Measurements from ENCODE around the gene APOL5. TPM values are rescaled to one million over a fixed set of nuclear protein-coding genes. Genes with fewer than 3 reads are reported as not detected.

APOL5 gene
- polyA plus RNA-seq, 1 of the 3 experiments (the other 2 are of a cell fraction), result not detected

- CTCF ChIA-PET, result no interaction called here
- Histone ChIP-seq H3K9ac (no peak overlapping the region), H3K9me2 (no peaks in the 10 kb centered on the region), H3K4me2 (no peak overlapping the region; the same call in 1 of the 2 replicates), H3K4me3 (ENCODE audit: low read depth in 2 of 2, low read length in 1 of 2) (no peak overlapping the region), H3F3A (replicated peaks; ENCODE audit: insufficient read depth) (peaks cover 17% of the 10 kb centered on the region), H3K4me1 (ENCODE audit: control insufficient read depth in 1 of 2, insufficient read depth in 2 of 2, low read depth in 1 of 2, low read length in 1 of 2) (no peaks in the 10 kb centered on the region), H3K36me3 (replicated peaks in 1 of 2; ENCODE audit: control insufficient read depth in 1 of 2, insufficient read depth in 2 of 2, low read length in 1 of 2) (no peaks in the 10 kb centered on the region), H3K9me3 (no peaks in the 10 kb centered on the region), H3K79me2 (ENCODE audit: insufficient read depth) (no peaks in the 10 kb centered on the region), H3K27me3 (ENCODE audit: insufficient read depth) (no peaks in the 10 kb centered on the region), H2AFZ (ENCODE audit: low read depth) (no peak overlapping the region), H3K27ac (ENCODE audit: low read depth in 2 of 2, low read length in 1 of 2) (peak overlapping the region in 1 of 2 experiments; percentile 33; a peak in 2 of 4 replicates), H4K20me1 (ENCODE audit: insufficient read depth) (no peaks in the 10 kb centered on the region)
- WGBS (ENCODE audit: low lambda C conversion rate), result 60% methylated on average over 3 of the region's 3 CpGs
- POLR2A ChIA-PET, result no interaction called here
- DNase-seq, result no peak
- no peak for TF ChIP-seq SIN3A (IDR thresholded peaks at IDR 0.05; ENCODE audit: borderline replicate concordance, low read depth, low read length)
- no peak for TF ChIP-seq RXRA (IDR thresholded peaks at IDR 0.05; ENCODE audit: borderline replicate concordance, low read depth)
- TF ChIP-seq JUND (IDR thresholded peaks at IDR 0.05), result peak; percentile 63
- TF ChIP-seq SMC3 (IDR thresholded peaks at IDR 0.05; ENCODE audit: low read depth, low read length), result no peak
- no peak for TF ChIP-seq GATA2 (CRISPR knock-in tag; IDR thresholded peaks at IDR 0.05)
- TF ChIP-seq, protein P1, sequence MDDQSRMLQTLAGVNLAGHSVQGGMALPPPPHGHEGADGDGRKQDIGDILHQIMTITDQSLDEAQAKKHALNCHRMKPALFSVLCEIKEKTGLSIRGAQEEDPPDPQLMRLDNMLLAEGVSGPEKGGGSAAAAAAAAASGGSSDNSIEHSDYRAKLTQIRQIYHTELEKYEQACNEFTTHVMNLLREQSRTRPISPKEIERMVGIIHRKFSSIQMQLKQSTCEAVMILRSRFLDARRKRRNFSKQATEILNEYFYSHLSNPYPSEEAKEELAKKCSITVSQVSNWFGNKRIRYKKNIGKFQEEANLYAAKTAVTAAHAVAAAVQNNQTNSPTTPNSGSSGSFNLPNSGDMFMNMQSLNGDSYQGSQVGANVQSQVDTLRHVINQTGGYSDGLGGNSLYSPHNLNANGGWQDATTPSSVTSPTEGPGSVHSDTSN (IDR thresholded peaks at IDR 0.05), result peak; percentile 58
- no peak for TF ChIP-seq RFX5 (IDR thresholded peaks at IDR 0.05; ENCODE audit: low read length)
- no peak for TF ChIP-seq MXI1 (IDR thresholded peaks at IDR 0.05; ENCODE audit: low read depth, low read length)
- TF ChIP-seq NFIC (IDR thresholded peaks at IDR 0.05; ENCODE audit: borderline replicate concordance), result no peak
- TF ChIP-seq, protein P2, sequence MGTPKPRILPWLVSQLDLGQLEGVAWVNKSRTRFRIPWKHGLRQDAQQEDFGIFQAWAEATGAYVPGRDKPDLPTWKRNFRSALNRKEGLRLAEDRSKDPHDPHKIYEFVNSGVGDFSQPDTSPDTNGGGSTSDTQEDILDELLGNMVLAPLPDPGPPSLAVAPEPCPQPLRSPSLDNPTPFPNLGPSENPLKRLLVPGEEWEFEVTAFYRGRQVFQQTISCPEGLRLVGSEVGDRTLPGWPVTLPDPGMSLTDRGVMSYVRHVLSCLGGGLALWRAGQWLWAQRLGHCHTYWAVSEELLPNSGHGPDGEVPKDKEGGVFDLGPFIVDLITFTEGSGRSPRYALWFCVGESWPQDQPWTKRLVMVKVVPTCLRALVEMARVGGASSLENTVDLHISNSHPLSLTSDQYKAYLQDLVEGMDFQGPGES (IDR thresholded peaks at IDR 0.05; ENCODE audit: low read depth, low read length), result no peak
- TF ChIP-seq ZBTB33 (IDR thresholded peaks at IDR 0.05; ENCODE audit: borderline replicate concordance, low read depth), result no peak
- TF ChIP-seq, protein P3, sequence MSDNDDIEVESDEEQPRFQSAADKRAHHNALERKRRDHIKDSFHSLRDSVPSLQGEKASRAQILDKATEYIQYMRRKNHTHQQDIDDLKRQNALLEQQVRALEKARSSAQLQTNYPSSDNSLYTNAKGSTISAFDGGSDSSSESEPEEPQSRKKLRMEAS (IDR thresholded peaks at IDR 0.05; ENCODE audit: low read depth), result peak; percentile 25; the same call in 1 of the 2 replicates
- TF ChIP-seq GABPA (IDR thresholded peaks at IDR 0.05; ENCODE audit: low read depth), result no peak
- no peak for TF ChIP-seq MEF2A (IDR thresholded peaks at IDR 0.05; ENCODE audit: borderline replicate concordance, low read depth)
- no peak for TF ChIP-seq ELF1 (IDR thresholded peaks at IDR 0.05)
- TF ChIP-seq TAF1 (IDR thresholded peaks at IDR 0.05; ENCODE audit: borderline replicate concordance, low read depth, low read length), result no peak
- TF ChIP-seq FOXM1 (IDR thresholded peaks at IDR 0.05; ENCODE audit: low read depth), result no peak
- no peak for TF ChIP-seq RAD21 (IDR thresholded peaks at IDR 0.05; ENCODE audit: low read length)
- no peak for TF ChIP-seq USF2 (IDR thresholded peaks at IDR 0.05; ENCODE audit: borderline replicate concordance, low read depth, low read length)
- peak; percentile 71 for TF ChIP-seq FOSL2 (IDR thresholded peaks at IDR 0.05; ENCODE audit: borderline replicate concordance, low read depth)
- TF ChIP-seq FOXJ3 (CRISPR knock-in tag; IDR thresholded peaks at IDR 0.05), result no peak
- TF ChIP-seq TCF12 (IDR thresholded peaks at IDR 0.05), result peak; percentile 68
- TF ChIP-seq, protein P4, sequence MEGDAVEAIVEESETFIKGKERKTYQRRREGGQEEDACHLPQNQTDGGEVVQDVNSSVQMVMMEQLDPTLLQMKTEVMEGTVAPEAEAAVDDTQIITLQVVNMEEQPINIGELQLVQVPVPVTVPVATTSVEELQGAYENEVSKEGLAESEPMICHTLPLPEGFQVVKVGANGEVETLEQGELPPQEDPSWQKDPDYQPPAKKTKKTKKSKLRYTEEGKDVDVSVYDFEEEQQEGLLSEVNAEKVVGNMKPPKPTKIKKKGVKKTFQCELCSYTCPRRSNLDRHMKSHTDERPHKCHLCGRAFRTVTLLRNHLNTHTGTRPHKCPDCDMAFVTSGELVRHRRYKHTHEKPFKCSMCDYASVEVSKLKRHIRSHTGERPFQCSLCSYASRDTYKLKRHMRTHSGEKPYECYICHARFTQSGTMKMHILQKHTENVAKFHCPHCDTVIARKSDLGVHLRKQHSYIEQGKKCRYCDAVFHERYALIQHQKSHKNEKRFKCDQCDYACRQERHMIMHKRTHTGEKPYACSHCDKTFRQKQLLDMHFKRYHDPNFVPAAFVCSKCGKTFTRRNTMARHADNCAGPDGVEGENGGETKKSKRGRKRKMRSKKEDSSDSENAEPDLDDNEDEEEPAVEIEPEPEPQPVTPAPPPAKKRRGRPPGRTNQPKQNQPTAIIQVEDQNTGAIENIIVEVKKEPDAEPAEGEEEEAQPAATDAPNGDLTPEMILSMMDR (IDR thresholded peaks at IDR 0.05), result no peak
- TF ChIP-seq EP300 (IDR thresholded peaks at IDR 0.05; ENCODE audit: borderline replicate concordance in 1 of 2, low read depth in 1 of 2, low read length in 1 of 2), result peak in 1 of 2 experiments; percentile 43; a peak in 1 of 4 replicates
- peak; percentile 25; the same call in 1 of the 2 replicates for TF ChIP-seq TEAD4 (IDR thresholded peaks at IDR 0.05; ENCODE audit: borderline replicate concordance, insufficient read depth)
- no peak for TF ChIP-seq USF1 (IDR thresholded peaks at IDR 0.05; ENCODE audit: borderline replicate concordance, low read depth)
- no peak for TF ChIP-seq RCOR1 (IDR thresholded peaks at IDR 0.05; ENCODE audit: low read length)
- no peak for TF ChIP-seq CHD2 (IDR thresholded peaks at IDR 0.05; ENCODE audit: low read length, partially characterized antibody)
- no peak for TF ChIP-seq POLR2AphosphoS5 (IDR thresholded peaks at IDR 0.05; ENCODE audit: low read depth, low read length)
These were observed 12.5 kb upstream of the APOL5 start for GRCh38 chr22:35705141-35705540.
